PC-3 (cell line): Measurements from ENCODE around the gene ALPG. TPM values are rescaled to one million over a fixed set of nuclear protein-coding genes. Genes with fewer than 3 reads are reported as not detected.

Experiments
- ATAC-seq: fragments of 200-7000 bp; cut with Tn5 transposase; 2 replicates; pipeline ENCODE4 v1.9.1; 2020; ENCODE audit warnings: mild to moderate bottlenecking, moderate library complexity
- BruUV-seq: library from RNA; stranded (reverse); fragments of 400-500 nt; replicated peaks from 2 replicates; lab custom pipeline; 2021; lab: Mats Ljungman, UMichigan
- CTCF ChIA-PET: fragments of 300-600 bp; sonication (Branson Sonifier 250); formaldehyde crosslinking; loops from one replicate; lab custom pipeline; 2022; ENCODE audit warnings: antibody characterized with exemption; lab: Charles Lee
- POLR2A ChIA-PET: fragments of 300-600 bp; sonication (Branson Sonifier 250); formaldehyde crosslinking; loops from one replicate; lab custom pipeline; 2022; ENCODE audit warnings: antibody characterized with exemption; ENCODE audit not compliant: unreplicated experiment; lab: Charles Lee
- DNase-seq: peaks from one replicate; pipeline ENCODE4 v3.0.0-alpha.2; 2015
- H2AFZ ChIP-seq: fragments of 300-600 bp; sonication (generic); 2 replicates; pipeline ENCODE4 v1.6.0; 2016; ENCODE audit warnings: antibody characterized with exemption, low read length
- H3F3A ChIP-seq: fragments of 300-600 bp; sonication (generic); one replicate; pipeline ENCODE4 v1.6.0; 2017; ENCODE audit warnings: antibody characterized with exemption, low read length, control low read depth, mild to moderate bottlenecking; ENCODE audit not compliant: unreplicated experiment
- H3K27ac ChIP-seq: fragments of 300-600 bp; sonication (generic); 2 replicates; pipeline ENCODE4 v1.5.1; 2016; ENCODE audit warnings: mild to moderate bottlenecking, low read length
- H3K27me3 ChIP-seq: fragments of 300-600 bp; sonication (generic); 2 replicates; pipeline ENCODE4 v1.6.1; 2016; ENCODE audit warnings: low read length, mixed read lengths
- H3K36me3 ChIP-seq: fragments of 300-600 bp; sonication (generic); 2 replicates; pipeline ENCODE4 v1.6.1; 2016; ENCODE audit warnings: low read depth, mixed run types, low read length, mixed read lengths
- H3K4me1 ChIP-seq: fragments of 300-600 bp; sonication (generic); 2 replicates; pipeline ENCODE4 v1.5.1; 2016; ENCODE audit warnings: low read length; ENCODE audit not compliant: insufficient read depth
- H3K4me2 ChIP-seq: fragments of 300-600 bp; sonication (generic); 2 replicates; pipeline ENCODE4 v1.6.0; 2016; ENCODE audit warnings: low read length
- H3K4me3 ChIP-seq: fragments of 300-600 bp; sonication (generic); 2 replicates; pipeline ENCODE4 v1.5.1; 2016; ENCODE audit warnings: mild to moderate bottlenecking, low read length, mixed read lengths
- H3K79me2 ChIP-seq: fragments of 300-600 bp; sonication (generic); 2 replicates; pipeline ENCODE4 v1.6.1; 2017; ENCODE audit warnings: low read length, mixed read lengths
- H3K9ac ChIP-seq: fragments of 300-600 bp; sonication (generic); 2 replicates; pipeline ENCODE4 v1.6.0; 2016; ENCODE audit warnings: mild to moderate bottlenecking, low read length
- H3K9me2 ChIP-seq: fragments of 300-600 bp; sonication (generic); replicated peaks from 2 replicates; pipeline ENCODE4 v1.6.1; 2016; ENCODE audit warnings: mixed run types, low read length, mixed read lengths
- H3K9me3 ChIP-seq: fragments of 300-600 bp; sonication (generic); 2 replicates; pipeline ENCODE4 v1.6.1; 2016; ENCODE audit warnings: low read length, mixed read lengths
- H4K20me1 ChIP-seq: fragments of 300-600 bp; sonication (generic); 2 replicates; pipeline ENCODE4 v1.6.1; 2016; ENCODE audit warnings: low read length, mixed read lengths
- CTCF ChIP-seq: fragments of 300-600 bp; sonication (generic); conservative IDR thresholded peaks from 2 replicates; pipeline ENCODE4 v1.5.1; 2017; ENCODE audit warnings: antibody characterized with exemption, low read depth, mild to moderate bottlenecking, low read length
- EZH2 ChIP-seq: fragments of 300-600 bp; sonication (generic); IDR thresholded peaks from one replicate; pipeline ENCODE4 v1.6.1; 2017; ENCODE audit warnings: antibody characterized with exemption, mild to moderate bottlenecking, low read length; ENCODE audit not compliant: unreplicated experiment
- EZH2phosphoT487 ChIP-seq: fragments of 300-600 bp; sonication (generic); IDR thresholded peaks from 2 replicates; pipeline ENCODE4 v1.6.1; 2018; ENCODE audit warnings: mild to moderate bottlenecking, antibody characterized with exemption, low read length, borderline replicate concordance
- intact Hi-C: fragments of 100-400 bp; cut with micrococcal nuclease; formaldehyde crosslinking; loops from 2 replicates; pipeline ENCODE4 v1.9.0; 2023
- total RNA-seq: library from RNA; depleted of rRNA; stranded (reverse); fragments of >200 nt; gene quantifications from 2 replicates; pipeline ENCODE4 v1.2.3, GENCODE V29; 2014

ALPG gene
- total RNA-seq, 1 experiment from 2014 or later, result 0.18 TPM

- DNase-seq (no peak), ATAC-seq (no peak)
- Histone ChIP-seq H4K20me1 (no peaks in the 10 kb centered on the region), H2AFZ (no peak overlapping the region), H3K9me3 (no peaks in the 10 kb centered on the region), H3K9ac (no peak overlapping the region), H3K4me3 (no peak overlapping the region), H3K9me2 (no peaks in the 10 kb centered on the region), H3F3A (no peaks in the 10 kb centered on the region), H3K27me3 (no peaks in the 10 kb centered on the region), H3K4me2 (no peak overlapping the region), H3K36me3 (no peaks in the 10 kb centered on the region), H3K79me2 (no peaks in the 10 kb centered on the region), H3K27ac (no peak overlapping the region), H3K4me1 (no peaks in the 10 kb centered on the region)
- intact Hi-C loops, result no loop called here
- no TSS peak for BruUV-seq
- POLR2A ChIA-PET, result no interaction called here
- no peak for TF ChIP-seq EZH2
- TF ChIP-seq CTCF, result no peak
- CTCF ChIA-PET, result no interaction called here
Observed at GRCh38 chr2:232447091-232447620, 40.5 kb downstream of the ALPG start.

DNA sequence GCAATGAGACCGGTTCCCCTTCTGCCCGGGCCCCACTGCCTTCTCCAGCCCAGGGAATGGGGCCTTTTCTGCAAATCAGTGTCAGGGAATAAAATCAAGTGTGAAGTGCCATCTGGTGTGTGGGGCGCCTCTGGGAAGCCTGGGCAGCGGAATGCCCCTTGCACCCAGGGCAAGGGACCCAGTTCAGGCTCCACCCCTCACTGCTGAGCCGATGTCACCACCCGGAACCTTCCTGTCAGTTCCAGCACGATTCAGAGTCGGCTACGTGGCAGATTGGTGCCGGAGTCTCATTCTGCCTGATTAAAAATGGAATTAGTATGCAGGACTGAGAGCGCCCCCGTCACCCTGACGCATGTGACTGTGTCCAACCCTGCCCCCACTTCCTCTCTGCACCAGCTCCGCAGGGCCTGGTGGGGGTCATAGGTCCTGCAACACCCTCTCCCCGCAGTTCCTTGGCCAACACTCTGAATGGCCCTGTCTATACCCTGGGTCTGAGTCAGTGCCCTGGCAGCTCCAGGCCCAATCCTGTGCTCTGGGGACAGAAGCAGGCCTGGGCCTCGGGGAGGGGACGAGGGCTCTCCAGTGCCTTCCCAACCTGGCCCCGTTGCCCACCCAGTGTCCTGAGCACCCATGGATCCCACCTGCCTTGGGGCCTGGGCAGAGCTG is 41.1 kb downstream of the ALPG start:
- POLR2A ChIA-PET, result no interaction called here
- Histone ChIP-seq H3K27me3 (no peaks in the 10 kb centered on the region), H3K9me2 (no peaks in the 10 kb centered on the region), H3K4me2 (no peak overlapping the region), H3K36me3 (no peaks in the 10 kb centered on the region), H4K20me1 (no peaks in the 10 kb centered on the region), H3F3A (no peaks in the 10 kb centered on the region), H3K27ac (no peak overlapping the region), H3K9me3 (no peaks in the 10 kb centered on the region), H3K4me3 (no peak overlapping the region), H2AFZ (no peak overlapping the region), H3K4me1 (no peaks in the 10 kb centered on the region), H3K79me2 (no peaks in the 10 kb centered on the region), H3K9ac (no peak overlapping the region)
- CTCF ChIA-PET, result no interaction called here
- TF ChIP-seq CTCF, result no peak
- TF ChIP-seq EZH2, result no peak
- no peak for TF ChIP-seq EZH2phosphoT487
- DNase-seq (no peak), ATAC-seq (no peak)
- intact Hi-C loops, result no loop called here
- no TSS peak for BruUV-seq

GRCh38 chr2:232448304-232448690 is 41.7 kb downstream of the ALPG start:
- Histone ChIP-seq H2AFZ (no peak overlapping the region), H3K9ac (no peak overlapping the region), H3K27me3 (no peaks in the 10 kb centered on the region), H3K27ac (no peak overlapping the region), H3K9me3 (no peaks in the 10 kb centered on the region), H3K4me2 (no peak overlapping the region), H3K9me2 (no peaks in the 10 kb centered on the region), H3K4me3 (no peak overlapping the region), H3F3A (no peaks in the 10 kb centered on the region), H4K20me1 (no peaks in the 10 kb centered on the region), H3K4me1 (no peaks in the 10 kb centered on the region), H3K36me3 (no peaks in the 10 kb centered on the region), H3K79me2 (no peaks in the 10 kb centered on the region)
- no TSS peak for BruUV-seq
- intact Hi-C loops, result no loop called here
- POLR2A ChIA-PET, result no interaction called here
- ATAC-seq (no peak), DNase-seq (no peak)
- CTCF ChIA-PET, result no interaction called here
- no peak for TF ChIP-seq EZH2
- no peak for TF ChIP-seq CTCF
